PC-3 (cell line): ENCODE measurements around the gene BCL2L11. TPM values are rescaled to one million over a fixed set of nuclear protein-coding genes. Genes with fewer than 3 reads are reported as not detected.

Experiments
- ATAC-seq: fragments of 200-7000 bp; cut with Tn5 transposase; 2 replicates; pipeline ENCODE4 v1.9.1; 2020; ENCODE audit warnings: mild to moderate bottlenecking, moderate library complexity
- BruUV-seq: library from RNA; stranded (reverse); fragments of 400-500 nt; replicated peaks from 2 replicates; lab custom pipeline; 2021; lab: Mats Ljungman, UMichigan
- CTCF ChIA-PET: fragments of 300-600 bp; sonication (Branson Sonifier 250); formaldehyde crosslinking; loops from one replicate; lab custom pipeline; 2022; ENCODE audit warnings: antibody characterized with exemption; lab: Charles Lee
- POLR2A ChIA-PET: fragments of 300-600 bp; sonication (Branson Sonifier 250); formaldehyde crosslinking; loops from one replicate; lab custom pipeline; 2022; ENCODE audit warnings: antibody characterized with exemption; ENCODE audit not compliant: unreplicated experiment; lab: Charles Lee
- DNase-seq: peaks from one replicate; pipeline ENCODE4 v3.0.0-alpha.2; 2015
- H2AFZ ChIP-seq: fragments of 300-600 bp; sonication (generic); 2 replicates; pipeline ENCODE4 v1.6.0; 2016; ENCODE audit warnings: antibody characterized with exemption, low read length
- H3F3A ChIP-seq: fragments of 300-600 bp; sonication (generic); one replicate; pipeline ENCODE4 v1.6.0; 2017; ENCODE audit warnings: antibody characterized with exemption, low read length, control low read depth, mild to moderate bottlenecking; ENCODE audit not compliant: unreplicated experiment
- H3K27ac ChIP-seq: fragments of 300-600 bp; sonication (generic); 2 replicates; pipeline ENCODE4 v1.5.1; 2016; ENCODE audit warnings: mild to moderate bottlenecking, low read length
- H3K27me3 ChIP-seq: fragments of 300-600 bp; sonication (generic); 2 replicates; pipeline ENCODE4 v1.6.1; 2016; ENCODE audit warnings: low read length, mixed read lengths
- H3K36me3 ChIP-seq: fragments of 300-600 bp; sonication (generic); 2 replicates; pipeline ENCODE4 v1.6.1; 2016; ENCODE audit warnings: low read depth, mixed run types, low read length, mixed read lengths
- H3K4me1 ChIP-seq: fragments of 300-600 bp; sonication (generic); 2 replicates; pipeline ENCODE4 v1.5.1; 2016; ENCODE audit warnings: low read length; ENCODE audit not compliant: insufficient read depth
- H3K4me2 ChIP-seq: fragments of 300-600 bp; sonication (generic); 2 replicates; pipeline ENCODE4 v1.6.0; 2016; ENCODE audit warnings: low read length
- H3K4me3 ChIP-seq: fragments of 300-600 bp; sonication (generic); 2 replicates; pipeline ENCODE4 v1.5.1; 2016; ENCODE audit warnings: mild to moderate bottlenecking, low read length, mixed read lengths
- H3K79me2 ChIP-seq: fragments of 300-600 bp; sonication (generic); 2 replicates; pipeline ENCODE4 v1.6.1; 2017; ENCODE audit warnings: low read length, mixed read lengths
- H3K9ac ChIP-seq: fragments of 300-600 bp; sonication (generic); 2 replicates; pipeline ENCODE4 v1.6.0; 2016; ENCODE audit warnings: mild to moderate bottlenecking, low read length
- H3K9me2 ChIP-seq: fragments of 300-600 bp; sonication (generic); replicated peaks from 2 replicates; pipeline ENCODE4 v1.6.1; 2016; ENCODE audit warnings: mixed run types, low read length, mixed read lengths
- H3K9me3 ChIP-seq: fragments of 300-600 bp; sonication (generic); 2 replicates; pipeline ENCODE4 v1.6.1; 2016; ENCODE audit warnings: low read length, mixed read lengths
- H4K20me1 ChIP-seq: fragments of 300-600 bp; sonication (generic); 2 replicates; pipeline ENCODE4 v1.6.1; 2016; ENCODE audit warnings: low read length, mixed read lengths
- CTCF ChIP-seq: fragments of 300-600 bp; sonication (generic); conservative IDR thresholded peaks from 2 replicates; pipeline ENCODE4 v1.5.1; 2017; ENCODE audit warnings: antibody characterized with exemption, low read depth, mild to moderate bottlenecking, low read length
- EZH2 ChIP-seq: fragments of 300-600 bp; sonication (generic); IDR thresholded peaks from one replicate; pipeline ENCODE4 v1.6.1; 2017; ENCODE audit warnings: antibody characterized with exemption, mild to moderate bottlenecking, low read length; ENCODE audit not compliant: unreplicated experiment
- EZH2phosphoT487 ChIP-seq: fragments of 300-600 bp; sonication (generic); IDR thresholded peaks from 2 replicates; pipeline ENCODE4 v1.6.1; 2018; ENCODE audit warnings: mild to moderate bottlenecking, antibody characterized with exemption, low read length, borderline replicate concordance
- intact Hi-C: fragments of 100-400 bp; cut with micrococcal nuclease; formaldehyde crosslinking; loops from 2 replicates; pipeline ENCODE4 v1.9.0; 2023
- total RNA-seq: library from RNA; depleted of rRNA; stranded (reverse); fragments of >200 nt; gene quantifications from 2 replicates; pipeline ENCODE4 v1.2.3, GENCODE V29; 2014

The BCL2L11 gene
- total RNA-seq, 1 experiment from 2014 or later = 11.3 TPM

- no peak overlapping the region for H3K4me3 ChIP-seq
- intact Hi-C loops = no loop called here
- DNase-seq = peak; percentile 77
- no peaks in the 10 kb centered on the region for H3K79me2 ChIP-seq
- no peak overlapping the region for H3K27ac ChIP-seq
- H4K20me1 ChIP-seq = no peaks in the 10 kb centered on the region
- H3K4me1 ChIP-seq = peaks cover 7% of the 10 kb centered on the region
- no peaks in the 10 kb centered on the region for H3K9me2 ChIP-seq
- no peaks in the 10 kb centered on the region for H3K36me3 ChIP-seq
- no peaks in the 10 kb centered on the region for H3F3A ChIP-seq
- H3K27me3 ChIP-seq = no peaks in the 10 kb centered on the region
- ChIA-PET POLR2A (interaction anchor here (0.6 kb wide), 1 partner anchor 34 kb away, joined by 5 read pairs; no protein-coding TSS in a partner anchor), CTCF (no interaction called here)
- no peak overlapping the region for H2AFZ ChIP-seq
- TF ChIP-seq CTCF = no peak
- no peak overlapping the region for H3K9ac ChIP-seq
- peak overlapping the region; percentile 7; the same call in 1 of the 2 replicates for H3K4me2 ChIP-seq
- BruUV-seq = no TSS peak
- H3K9me3 ChIP-seq = no peaks in the 10 kb centered on the region
- peak; percentile 93 for ATAC-seq
These were observed 81.7 kb downstream of the BCL2L11 start for GRCh38 chr2:111202266-111203040.

GRCh38 chr2:111204706-111205105 is 84.0 kb downstream of the BCL2L11 start:
- no peaks in the 10 kb centered on the region for H3K9me2 ChIP-seq
- H3K27me3 ChIP-seq = no peaks in the 10 kb centered on the region
- H3K4me1 ChIP-seq = peaks cover 15% of the 10 kb centered on the region
- no peak overlapping the region for H3K9ac ChIP-seq
- no peak overlapping the region for H3K4me2 ChIP-seq
- intact Hi-C loops = no loop called here
- no peaks in the 10 kb centered on the region for H4K20me1 ChIP-seq
- no peaks in the 10 kb centered on the region for H3K36me3 ChIP-seq
- ATAC-seq = no peak
- no peak overlapping the region for H3K27ac ChIP-seq
- no peak overlapping the region for H3K4me3 ChIP-seq
- no peaks in the 10 kb centered on the region for H3K9me3 ChIP-seq
- no peak for TF ChIP-seq EZH2phosphoT487
- TF ChIP-seq EZH2 = no peak
- TF ChIP-seq CTCF = no peak
- CTCF ChIA-PET = no interaction called here
- no peak overlapping the region for H2AFZ ChIP-seq
- no TSS peak for BruUV-seq
- no peaks in the 10 kb centered on the region for H3K79me2 ChIP-seq
- POLR2A ChIA-PET = no interaction called here
- no peaks in the 10 kb centered on the region for H3F3A ChIP-seq
- no peak for DNase-seq

GRCh38 chr2:111205774-111206173 is 85.1 kb downstream of the BCL2L11 start:
- no peak overlapping the region for H3K9ac ChIP-seq
- CTCF ChIA-PET = no interaction called here

More at GRCh38 chr2:111205774-111206173, 85.1 kb downstream of the BCL2L11 start:
- no peak for DNase-seq
- no peaks in the 10 kb centered on the region for H3K9me3 ChIP-seq
- H3K4me1 ChIP-seq = peaks cover 15% of the 10 kb centered on the region
- BruUV-seq = no TSS peak
- TF ChIP-seq EZH2phosphoT487 = no peak
- H2AFZ ChIP-seq = no peak overlapping the region
- H3K4me3 ChIP-seq = no peak overlapping the region
- no peaks in the 10 kb centered on the region for H3K79me2 ChIP-seq
- no peak overlapping the region for H3K4me2 ChIP-seq
- no peaks in the 10 kb centered on the region for H3K27me3 ChIP-seq
- H3K9me2 ChIP-seq = no peaks in the 10 kb centered on the region
- H4K20me1 ChIP-seq = no peaks in the 10 kb centered on the region
- H3K36me3 ChIP-seq = no peaks in the 10 kb centered on the region
- no peak overlapping the region for H3K27ac ChIP-seq
- intact Hi-C loops = no loop called here
- ATAC-seq = no peak
- H3F3A ChIP-seq = no peaks in the 10 kb centered on the region
- POLR2A ChIA-PET = no interaction called here
